ENCODE data around the gene UBE2E3.
"Not testable (repeated sequence)": the region's sequence is repeated elsewhere in the genome, so short reads cannot be mapped to it uniquely, and the experiment has no call there.

Gene UBE2E3

DNA sequence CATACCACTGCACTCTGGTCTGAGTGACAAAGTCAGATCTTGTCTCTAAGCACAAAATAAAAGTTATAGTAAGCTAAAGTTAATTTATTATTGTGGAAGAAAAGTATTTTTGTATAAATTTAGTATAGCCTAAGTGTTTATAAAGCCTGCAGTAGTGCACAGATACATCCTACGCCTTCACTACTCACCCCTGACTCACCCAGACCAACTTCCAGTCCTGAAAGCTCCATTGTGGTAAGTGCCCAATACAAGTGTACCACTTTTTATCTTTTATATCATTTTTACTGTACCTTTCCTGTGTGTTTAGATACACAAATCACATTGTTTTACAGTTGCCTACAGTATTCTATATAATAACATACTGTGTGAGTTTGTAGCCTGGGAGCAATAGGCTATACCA, 57.5 kb downstream of the UBE2E3 start:
- DNase-seq: no peak

DNA sequence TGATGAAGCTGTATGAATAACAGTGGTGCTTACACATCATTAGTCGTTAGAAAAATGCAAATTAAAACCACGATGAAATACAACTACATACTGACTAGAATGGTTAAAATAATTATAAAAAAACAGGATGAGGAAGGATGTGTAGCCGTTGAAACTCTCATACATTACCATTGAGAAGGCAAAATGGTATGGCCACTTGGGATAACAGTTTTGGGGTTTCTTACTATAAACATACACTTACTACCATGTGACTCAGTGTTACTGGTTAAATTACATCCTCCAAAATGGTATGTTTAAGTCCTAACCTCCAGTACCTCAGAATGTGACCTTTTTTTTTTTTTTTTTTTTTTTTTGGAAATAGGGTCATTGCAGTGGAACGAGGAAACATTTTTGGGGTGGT, 58.4 kb downstream of the UBE2E3 start:
- DNase-seq: no peak

DNA sequence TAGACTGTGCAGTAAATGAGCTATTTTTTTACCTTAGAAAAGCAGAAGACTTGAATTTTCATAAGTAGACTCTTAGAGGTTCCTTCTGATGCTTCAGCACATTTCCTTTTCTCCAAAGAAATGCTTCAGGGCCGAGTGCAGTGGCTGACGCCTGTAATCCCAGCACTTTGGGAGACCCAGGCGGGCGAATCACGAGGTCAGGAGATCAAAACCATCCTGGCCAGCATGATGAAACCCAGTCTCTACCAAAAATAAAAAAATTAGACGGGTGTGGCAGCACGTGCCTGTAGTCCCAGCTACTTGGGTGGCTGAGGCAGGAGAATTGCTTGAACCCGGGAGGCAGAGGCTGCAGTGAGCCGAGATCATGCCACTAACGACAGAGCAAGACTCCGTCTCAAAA, 60.4 kb downstream of the UBE2E3 start:
- not testable (repeated sequence) for DNase-seq

DNA sequence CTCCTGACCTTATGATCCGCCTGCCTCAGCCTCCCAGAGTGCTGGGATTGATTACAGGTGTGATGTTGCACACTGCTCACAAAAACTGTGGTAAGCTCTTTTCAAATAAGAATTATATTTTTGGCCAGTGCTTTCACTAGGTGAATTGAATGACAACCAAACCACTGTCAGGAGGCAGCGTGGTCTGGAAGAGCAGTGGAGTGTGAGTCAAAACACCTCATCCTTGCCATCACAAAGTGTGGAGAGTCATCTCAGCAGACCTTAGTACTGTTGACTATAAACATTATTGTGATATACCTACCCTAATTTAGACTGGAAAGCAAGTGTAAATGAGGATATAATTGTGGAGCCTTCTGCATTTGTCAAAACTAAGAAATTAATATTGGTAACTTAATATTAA, 61.3 kb downstream of the UBE2E3 start:
- no peak for DNase-seq

DNA sequence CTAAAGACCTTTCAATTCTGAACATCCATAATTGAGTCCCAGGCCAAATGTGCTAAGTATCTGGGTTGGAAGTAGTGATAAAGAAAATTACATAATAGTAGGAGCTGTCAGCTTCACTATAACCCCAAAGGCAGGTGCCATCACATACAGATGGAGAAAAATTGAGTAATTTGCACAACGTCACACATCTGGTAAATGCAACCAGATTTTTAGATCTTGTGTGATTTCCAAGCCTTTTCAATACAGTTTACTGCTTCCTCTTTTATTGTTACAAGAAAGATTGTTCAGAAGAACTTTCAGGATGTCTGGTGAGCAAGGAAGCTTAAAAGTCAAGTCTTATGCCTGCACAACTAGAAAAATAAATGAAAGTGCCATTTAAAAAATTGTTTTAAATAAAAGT, 62.3 kb downstream of the UBE2E3 start:
- no peak for DNase-seq

DNA sequence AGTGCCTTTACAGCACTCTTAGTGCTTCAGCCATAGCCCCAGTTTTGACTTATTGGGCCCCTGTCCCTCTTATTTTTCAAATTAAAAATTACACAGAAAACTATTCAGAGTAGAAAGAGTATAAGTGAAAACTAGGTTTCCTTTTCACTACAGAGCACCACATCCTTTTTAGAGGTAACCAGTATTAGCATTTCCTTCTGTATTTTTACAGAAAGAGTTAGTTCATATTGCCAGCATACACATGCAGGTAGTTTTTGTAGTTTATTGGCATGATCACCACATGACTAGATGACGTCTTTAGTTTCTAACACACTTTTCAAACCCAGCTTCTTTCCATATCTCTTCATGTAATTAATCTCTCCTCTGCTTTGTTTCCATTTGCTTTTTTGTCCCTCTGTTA, 66.4 kb downstream of the UBE2E3 start:
- no peak for DNase-seq

DNA sequence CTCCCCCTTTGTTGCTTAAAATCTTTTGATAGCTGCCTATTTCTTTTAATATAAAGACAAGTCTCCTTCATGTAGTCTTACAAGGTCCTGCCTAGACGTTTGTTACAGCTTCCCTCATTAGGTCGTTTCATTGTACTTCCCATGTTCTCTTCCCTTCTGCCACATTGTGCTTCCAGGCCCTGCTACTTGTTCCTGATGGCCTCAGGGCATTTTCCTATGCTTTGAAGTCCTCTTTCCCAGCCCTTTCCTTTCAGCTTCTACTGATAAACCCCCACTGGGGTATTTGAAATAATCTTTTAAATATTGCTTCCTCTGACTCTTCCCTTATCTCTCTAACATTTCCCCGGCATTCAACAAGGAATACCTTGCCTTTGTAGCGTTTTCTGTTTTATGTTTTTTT, 67.4 kb downstream of the UBE2E3 start:
- DNase-seq: peak; percentile 69

DNA sequence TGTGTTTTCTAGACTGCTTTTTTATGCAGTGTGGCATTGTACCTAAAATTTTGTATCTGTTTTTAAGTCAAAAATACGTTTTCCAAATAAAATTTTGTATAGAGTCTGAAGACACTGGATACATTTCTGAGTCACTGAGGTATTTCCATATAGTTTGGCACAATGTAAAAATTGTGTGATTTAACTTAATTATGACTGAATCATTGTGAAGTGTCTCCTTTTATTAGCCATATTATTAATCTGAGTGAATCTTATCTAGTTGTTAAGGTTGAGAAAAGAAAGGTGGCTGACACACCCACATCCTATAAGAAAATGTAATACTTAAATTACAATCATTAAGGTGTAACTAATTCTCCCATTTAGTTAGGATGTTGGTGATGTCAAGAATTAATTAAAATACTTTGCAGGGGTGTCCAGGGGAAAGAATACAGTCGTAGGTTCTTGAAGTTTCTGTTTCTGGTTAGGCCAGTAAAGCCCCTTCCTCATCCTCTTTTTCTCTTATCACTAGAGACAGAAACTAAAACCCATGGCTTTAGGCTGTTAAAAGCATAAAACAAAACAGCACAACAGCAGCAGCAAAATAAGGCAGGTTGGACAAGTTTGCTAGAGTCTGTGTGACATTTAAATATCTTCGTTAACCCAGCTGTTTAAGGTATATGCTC, 71.6 kb downstream of the UBE2E3 start:
- DNase-seq: no peak

DNA sequence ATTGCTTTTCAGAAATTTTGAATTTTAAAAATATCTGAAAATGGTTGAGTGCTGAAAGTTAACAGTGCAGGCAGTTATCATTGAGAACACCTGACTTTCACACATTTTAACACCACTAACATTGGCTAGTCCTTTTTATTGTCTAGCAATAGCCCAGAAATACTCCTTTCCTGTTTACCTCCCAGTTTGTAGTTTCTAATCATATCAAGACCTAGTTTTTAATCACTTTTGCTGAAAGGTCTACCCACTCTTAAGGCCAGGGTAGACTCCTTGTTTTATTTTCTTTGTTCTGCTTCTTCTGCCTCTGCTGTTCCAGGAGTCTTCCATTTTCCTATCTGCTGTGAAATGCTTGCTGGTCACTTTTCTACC, 72.1 kb downstream of the UBE2E3 start:
- DNase-seq: no peak

DNA sequence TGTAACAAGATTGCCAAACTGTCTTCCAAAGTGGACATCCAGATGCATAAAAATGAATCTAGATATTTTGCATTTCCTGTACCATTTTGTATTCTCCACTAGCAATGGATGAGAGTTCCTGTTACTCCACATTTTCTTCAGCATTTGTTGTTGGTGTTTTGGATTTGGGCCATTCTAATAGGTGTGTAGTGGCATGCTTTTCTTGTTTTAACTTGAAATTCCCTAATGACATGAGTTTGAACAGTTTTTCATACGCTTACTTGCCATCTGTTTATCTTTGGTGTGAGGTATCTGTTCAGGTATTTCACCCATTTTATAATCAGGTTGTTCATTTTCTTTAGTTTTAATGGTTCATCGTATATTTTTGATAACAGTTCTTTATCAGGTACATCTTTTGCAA, 73.9 kb downstream of the UBE2E3 start:
- DNase-seq: no peak

DNA sequence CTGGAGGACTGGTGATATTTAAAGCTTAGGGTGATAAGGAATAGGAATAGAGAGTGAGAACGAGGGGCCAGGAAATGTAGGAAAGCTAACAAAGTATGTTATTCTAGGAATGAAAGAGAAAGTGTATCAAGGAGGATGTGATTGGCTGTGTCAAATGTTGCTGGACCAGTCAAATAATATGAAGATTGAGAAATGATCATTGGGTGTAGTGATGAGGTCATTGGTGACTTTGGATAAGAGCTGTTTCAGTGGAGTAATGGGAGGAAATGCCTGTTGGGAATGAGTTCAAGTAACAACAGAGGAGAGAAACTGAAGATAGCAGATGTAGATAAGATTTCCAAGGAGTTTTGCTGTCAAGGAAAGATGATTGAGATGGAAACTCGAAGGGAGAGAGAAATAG, 74.4 kb downstream of the UBE2E3 start:
- no peak for DNase-seq

DNA sequence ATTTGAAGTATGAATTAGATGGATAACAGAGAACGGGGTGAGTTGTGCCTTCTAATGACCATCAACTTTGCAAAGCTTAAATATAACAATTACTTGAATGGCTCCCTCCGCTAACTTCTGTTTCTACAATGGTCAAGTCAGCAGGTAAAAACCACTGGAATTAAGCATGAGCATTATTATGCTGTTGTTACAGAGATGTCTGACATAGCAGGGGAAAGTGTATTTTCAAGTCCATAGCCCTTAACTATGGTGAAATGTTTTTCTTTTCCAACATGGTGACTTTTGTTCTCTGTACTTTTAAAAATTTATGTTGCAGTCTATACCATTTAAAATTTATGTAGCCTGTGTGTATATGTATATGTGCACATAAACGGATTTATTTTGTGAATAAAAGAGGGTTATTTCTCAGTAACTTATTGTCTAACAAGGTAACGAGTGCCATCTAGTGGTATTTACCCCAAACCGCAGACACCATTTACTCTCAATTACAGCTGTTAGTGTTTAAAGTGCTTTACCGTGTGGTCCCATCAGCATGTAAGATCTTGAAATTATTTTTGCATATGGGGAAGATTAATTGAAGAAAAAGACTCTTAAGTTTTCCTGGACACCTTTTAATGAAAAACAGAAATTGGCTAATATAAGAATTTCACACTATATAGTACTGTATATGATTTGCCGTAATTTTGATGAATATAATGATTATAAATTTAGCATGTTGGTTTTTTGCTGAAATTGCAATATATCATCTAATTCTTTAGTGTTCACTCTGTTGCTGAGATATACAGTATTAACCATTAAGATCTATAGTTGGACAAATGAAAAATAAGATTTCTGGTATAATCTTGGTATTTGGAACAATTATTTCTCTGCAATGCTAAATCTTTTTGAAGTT, 78.2 kb downstream of the UBE2E3 start:
- DNase-seq: no peak

DNA sequence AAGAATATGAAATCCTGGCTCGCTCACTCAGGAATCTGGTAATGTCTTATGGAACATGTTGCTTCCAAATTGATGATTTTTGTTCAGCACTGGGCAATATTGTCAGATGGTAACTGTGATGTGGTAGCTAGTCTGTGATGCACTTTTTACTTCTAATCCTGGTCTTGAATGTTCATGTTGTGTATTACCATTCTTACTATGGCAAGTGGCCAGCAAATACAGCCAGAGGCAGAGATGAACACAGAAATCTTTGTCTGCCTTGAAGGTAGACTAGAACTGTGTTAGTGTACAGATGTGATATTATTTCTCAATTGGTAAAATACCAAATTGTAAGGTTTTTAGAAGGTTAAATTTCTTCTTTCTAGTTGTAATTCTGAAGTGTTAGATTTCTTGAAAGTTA, 83.3 kb downstream of the UBE2E3 start:
- DNase-seq: no peak

DNA sequence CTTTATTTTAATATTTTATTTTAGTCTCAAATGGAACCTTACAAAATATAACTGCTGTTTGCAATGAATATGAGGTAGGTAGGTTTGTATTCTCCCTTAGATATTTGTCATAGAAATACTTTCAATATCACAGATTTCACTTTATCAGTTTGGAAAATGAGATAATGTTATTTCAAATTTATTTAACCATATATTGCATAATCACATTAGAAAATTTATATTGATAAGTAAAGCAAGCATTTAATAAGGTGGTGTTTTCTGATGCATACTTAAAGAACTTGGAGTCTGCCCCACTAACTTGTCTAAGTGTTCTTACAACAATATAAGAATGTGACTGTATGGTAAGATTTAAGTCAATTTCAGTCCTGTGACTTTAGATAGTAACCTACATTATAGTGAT, 85.1 kb downstream of the UBE2E3 start:
- no peak for DNase-seq

DNA sequence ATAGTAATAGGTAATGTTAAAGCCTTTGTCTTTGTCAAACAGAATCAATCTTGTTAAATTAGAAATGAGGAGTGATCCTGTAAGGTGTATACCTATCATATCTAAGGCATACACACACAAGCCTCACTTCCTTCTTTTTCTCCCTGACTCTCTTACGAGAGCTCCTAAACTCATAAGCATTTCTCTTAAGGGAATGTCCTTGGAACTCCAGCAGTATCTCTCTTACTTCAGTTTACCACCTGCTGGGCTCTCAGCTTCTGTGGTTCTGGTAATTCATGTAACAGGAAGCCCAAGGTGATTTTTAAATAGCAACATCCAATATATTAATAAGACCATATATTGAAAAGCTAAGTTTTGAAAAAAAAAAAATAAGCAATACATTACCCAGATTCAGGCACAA, 85.9 kb downstream of the UBE2E3 start:
- no peak for DNase-seq

DNA sequence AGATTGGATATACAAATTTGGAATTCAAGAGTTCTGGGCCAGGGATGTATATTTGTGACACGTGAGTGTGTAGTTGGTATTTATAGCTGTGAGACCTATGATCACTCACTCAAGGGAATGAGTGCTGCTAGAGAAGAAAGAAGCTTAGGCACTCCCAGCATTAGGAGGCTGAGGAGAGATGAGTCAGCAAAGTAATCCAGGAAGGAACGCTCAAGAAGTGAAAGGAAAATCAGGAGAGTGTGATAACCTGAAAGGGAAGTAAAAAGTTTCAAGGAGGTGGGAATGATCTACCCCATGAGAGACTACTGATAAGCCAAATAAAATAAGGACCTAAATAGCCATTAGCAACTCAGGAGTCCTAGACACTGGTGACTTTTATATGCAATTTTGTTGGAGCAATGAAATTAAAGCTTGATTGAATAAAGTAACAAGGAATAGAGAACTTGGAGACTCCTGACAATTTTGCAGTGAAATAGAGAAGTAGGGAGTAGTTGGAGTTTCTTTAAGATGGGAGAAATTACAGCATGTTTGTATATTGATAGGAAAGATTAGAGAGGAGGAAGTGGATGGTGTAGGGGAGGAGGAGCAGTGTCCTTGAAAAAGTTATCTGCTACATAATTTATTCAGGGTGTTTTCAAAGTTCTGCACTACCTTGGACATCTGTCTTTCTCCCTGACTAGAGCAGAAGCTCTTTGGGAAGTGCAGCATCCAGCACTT, 89.9 kb downstream of the UBE2E3 start:
- no peak for DNase-seq

DNA sequence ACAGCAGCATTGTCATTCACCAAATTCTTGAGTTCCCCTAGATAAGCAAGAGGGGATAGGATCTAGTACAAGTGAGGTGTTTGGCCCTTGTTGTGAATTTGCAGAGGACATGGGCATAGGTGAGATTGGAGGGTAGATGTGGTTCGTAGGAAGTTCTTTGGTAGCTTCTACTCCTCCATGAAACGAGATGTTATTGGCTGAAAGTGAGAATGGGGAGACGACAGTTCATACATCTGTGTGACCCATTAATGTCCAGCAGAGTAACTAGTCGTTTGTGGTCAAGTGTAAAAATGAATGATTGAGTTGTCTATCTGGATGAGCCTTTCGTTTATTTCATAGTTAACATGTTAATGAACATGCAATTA, 90.4 kb downstream of the UBE2E3 start:
- DNase-seq: no peak

DNA sequence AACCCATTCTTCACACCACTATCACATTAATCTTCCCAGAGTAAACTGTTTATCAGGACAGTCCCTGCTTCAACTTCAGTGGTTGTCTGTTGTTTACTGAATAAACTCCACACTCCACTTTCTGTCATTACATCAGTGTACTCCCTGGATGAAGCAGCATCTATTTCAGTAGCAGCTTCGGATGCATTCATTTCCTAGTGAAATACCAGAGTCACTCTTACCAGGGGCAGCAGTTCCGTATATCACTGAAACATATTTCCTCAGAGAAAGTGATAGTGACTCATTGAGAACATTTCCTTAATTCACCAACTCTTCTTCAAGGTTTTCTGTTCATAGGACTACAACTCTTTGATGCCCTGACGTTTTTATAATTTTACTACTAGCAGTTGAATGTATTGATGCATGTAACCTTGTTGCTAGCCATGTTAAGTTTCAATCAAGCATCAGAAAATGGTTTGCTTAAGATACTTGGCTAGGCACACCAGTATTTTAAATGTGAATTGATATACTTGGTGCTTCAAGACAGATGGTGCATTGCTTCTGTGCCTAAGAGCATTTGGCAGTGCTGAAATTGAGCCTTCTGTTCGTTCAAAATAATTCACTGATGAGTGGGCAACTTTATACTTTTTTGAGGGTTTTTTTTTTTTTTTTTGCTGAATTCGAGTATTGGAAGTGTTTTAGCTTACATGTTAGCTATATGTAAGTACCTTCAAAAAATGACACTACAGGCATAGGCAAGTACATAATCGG, 92.3 kb downstream of the UBE2E3 start:
- DNase-seq: no peak

DNA sequence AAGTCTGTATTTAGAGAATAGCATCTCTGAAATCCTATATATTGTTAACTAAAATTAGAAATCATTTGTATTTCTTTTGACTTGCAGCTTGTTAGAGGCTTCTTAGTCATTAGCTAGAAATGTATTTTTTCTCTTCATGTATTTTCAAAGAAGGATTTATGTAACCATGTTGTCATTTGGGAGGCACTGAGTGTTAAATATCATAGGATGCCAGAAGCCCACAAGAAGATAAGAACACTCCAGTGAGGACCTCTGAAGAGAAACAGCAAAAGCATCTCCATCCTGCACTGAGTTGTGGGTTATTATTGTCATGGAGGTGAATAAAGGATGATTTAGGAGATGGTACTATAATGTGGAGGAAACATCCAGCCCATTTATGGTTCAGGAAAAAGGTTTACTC, 93.5 kb downstream of the UBE2E3 start:
- no peak for DNase-seq

DNA sequence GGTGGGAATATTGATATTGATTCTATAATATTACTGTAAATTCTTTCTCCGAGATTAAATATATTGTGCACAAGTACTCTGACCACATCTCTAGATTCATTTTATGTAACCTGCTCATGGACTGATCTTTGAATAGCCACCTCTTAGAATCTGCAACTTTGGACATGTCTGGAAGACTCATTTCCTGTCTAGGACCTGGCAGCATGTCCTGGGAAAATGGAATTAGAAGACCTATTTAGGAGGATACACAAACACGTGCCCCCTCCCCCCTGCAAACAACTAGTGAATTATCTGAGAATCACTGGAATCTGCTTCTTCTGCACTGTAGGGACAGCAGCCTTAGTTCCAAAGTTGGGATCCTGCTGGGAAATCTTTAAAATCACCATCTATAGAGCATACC, 94.1 kb downstream of the UBE2E3 start:
- peak; percentile 65 for DNase-seq

DNA sequence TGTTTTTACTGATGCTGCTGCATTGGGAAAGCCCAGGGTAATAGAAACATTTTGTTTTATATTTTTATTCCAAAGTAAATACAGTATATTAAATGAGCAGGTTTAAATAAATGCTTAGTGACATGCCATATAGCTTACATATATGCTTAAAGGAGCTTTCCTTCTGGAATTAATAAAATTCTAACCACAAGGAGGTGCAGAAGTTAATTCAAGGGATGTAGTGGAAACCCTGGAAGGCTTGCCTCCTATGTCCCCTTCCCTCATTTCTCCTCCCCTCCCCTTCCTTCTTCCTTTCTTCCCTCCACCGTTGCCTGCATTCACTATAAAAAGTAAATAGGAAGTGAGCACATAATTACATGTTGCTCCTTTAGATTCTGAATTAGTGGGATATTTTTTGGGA, 96.3 kb downstream of the UBE2E3 start:
- DNase-seq: no peak

DNA sequence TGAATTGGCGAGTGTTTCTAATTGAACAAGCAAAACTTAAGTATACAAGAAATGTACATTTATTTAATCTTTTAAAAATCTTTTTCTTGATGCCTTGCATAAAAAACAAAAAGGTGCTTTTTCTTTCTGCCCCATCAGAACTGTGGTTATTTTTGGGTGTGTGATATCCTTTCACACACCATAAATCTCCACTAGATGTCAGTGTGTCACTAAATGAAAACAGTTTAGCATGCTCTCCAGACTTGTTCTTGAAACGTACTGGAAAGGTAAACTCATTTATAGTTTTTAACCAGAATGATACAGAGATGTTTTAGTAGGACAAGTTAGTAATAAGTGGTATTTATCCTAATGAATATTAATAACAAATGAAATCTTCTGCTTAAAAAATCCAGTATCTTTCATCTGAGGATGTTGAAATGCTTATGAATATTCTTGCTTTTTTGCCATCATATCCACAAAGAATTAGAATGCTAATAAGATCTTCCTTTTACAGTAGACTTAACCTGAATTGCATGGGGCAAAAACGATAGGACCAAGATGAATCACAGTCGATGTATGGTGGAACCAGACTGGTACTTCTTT, 96.8 kb downstream of the UBE2E3 start:
- no peak for DNase-seq

DNA sequence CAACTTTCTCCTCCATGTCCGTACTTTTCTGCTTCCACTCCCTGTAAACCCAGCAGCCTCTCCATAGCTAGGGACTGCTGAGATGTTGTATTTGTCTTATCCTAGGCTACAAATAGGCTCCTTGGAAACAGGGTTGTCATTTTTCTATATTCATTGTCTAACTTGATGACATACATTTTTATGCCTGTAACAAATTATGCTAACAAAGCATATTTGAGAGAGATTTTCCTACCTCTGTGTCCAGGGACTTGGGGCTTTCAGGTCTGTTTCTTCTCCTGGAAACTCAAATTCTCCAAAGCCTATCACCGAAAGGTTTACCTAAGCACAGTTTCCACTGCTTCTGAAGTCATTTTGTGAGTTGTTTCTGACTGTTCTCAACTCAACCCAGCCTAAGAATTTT, 102.7 kb downstream of the UBE2E3 start:
- no peak for DNase-seq

Measured in islet precursor cell (in vitro differentiated cells).